Activated CD8-positive, alpha-beta T cell treated with anti-CD3 and anti-CD28 coated beads, Interleukin-2, amount 10 ng/mL, durations not matched to agents 7 days and 5 days (primary cell): Measurements from ENCODE around the gene LRRC40. TPM values are rescaled to one million over a fixed set of nuclear protein-coding genes. Genes with fewer than 3 reads are reported as not detected.
"Not testable (repeated sequence)": the region's sequence is repeated elsewhere in the genome, so short reads cannot be mapped to it uniquely, and the experiment has no call there.

Source experiments
- ATAC-seq: fragments of 150-1000 bp; cut with Tn5 transposase; one replicate; pipeline ENCODE4 v1.10.0; 2021; ENCODE audit warnings: moderate library complexity
- CTCF ChIA-PET: fragments of 350-600 bp; sonication (Branson Sonifier 250); formaldehyde crosslinking; loops from one replicate; lab custom pipeline; 2021; ENCODE audit warnings: antibody characterized with exemption; lab: Charles Lee
- POLR2A ChIA-PET: fragments of 350-600 bp; sonication (Branson Sonifier 250); formaldehyde crosslinking; loops from one replicate; lab custom pipeline; 2021; ENCODE audit warnings: antibody characterized with exemption; lab: Charles Lee
- DNase-seq: peaks from one replicate; pipeline ENCODE4 v3.0.0-alpha.2; 2020
- H3K27ac Mint-ChIP-seq: one replicate; pipeline ENCODE4 v1.8.0; 2021; ENCODE audit warnings: mild to moderate bottlenecking, mixed read lengths
- H3K27me3 Mint-ChIP-seq: one replicate; pipeline ENCODE4 v1.8.0; 2021; ENCODE audit warnings: low read depth, mixed read lengths
- H3K36me3 Mint-ChIP-seq: one replicate; pipeline ENCODE4 v1.8.0; 2021; ENCODE audit warnings: low read depth, mixed read lengths
- H3K4me1 Mint-ChIP-seq: one replicate; pipeline ENCODE4 v1.8.0; 2021; ENCODE audit warnings: low read depth, mixed read lengths
- H3K4me3 Mint-ChIP-seq: one replicate; pipeline ENCODE4 v1.8.0; 2021; ENCODE audit warnings: mild to moderate bottlenecking, mixed read lengths
- H3K9me3 Mint-ChIP-seq: one replicate; pipeline ENCODE4 v1.8.0; 2022; ENCODE audit warnings: mixed read lengths; ENCODE audit not compliant: insufficient read depth
- total RNA-seq, 2 experiments: library from RNA; stranded (reverse); gene quantifications; one replicate each; pipeline ENCODE4 v1.2.3, GENCODE V29; 2021

LRRC40 gene
- total RNA-seq, 2 experiments from 2014 or later, result 22.5 to 22.7 TPM

DNA sequence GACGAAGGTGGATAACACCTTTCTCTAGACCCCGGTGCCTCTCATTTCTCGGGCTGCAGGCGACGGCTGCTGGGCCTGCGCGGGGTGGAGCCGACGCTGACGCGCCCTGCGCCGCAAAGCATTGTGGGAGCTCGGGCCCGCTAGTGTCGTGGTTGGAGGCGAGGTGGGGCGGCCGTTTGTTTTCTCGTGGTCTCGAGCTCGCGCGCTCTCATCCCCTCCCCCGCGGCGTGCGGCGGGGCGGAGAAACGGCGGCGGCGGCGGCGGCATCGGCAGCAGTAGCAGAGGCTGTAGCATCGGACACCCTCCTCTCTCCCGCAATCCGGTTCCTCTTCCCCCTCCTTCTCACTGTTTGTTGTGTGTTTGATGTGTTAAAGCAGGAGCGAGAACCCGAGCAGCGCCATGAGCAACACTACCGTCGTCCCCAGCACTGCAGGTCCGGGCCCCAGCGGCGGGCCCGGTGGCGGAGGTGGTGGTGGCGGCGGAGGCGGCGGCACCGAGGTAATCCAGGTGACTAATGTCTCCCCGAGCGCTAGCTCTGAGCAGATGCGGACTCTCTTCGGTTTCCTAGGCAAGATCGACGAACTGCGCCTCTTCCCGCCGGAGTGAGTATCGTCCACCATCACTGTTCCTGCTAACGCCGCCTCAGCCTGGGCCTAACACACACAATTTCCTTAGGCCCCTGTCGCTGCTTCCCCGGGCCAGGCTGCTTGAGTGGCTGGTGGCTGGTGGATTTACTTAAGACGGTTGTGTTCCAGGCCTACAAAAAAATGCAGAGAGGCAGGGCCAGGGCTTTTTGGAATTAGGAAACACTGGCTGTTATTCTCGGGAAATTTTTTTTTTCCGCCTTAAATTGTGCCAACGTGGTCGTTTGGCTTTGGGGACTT is 16.1 kb upstream of the LRRC40 start, which contains the start of gene SRSF11:
SRSF11 (plus strand) TSS at position 143 of the 884 bp plus-strand sequence; CDS start at position 400, 257 bp downstream.
- peak within 1 kb of the TSS; percentile 97 for H3K27ac Mint-ChIP-seq
- peak; percentile 97 for DNase-seq
- ChIA-PET CTCF (interaction anchor here (0.9 to 2.2 kb wide), 7 partner anchors 10 to 860 kb away, joined by 3 to 8 read pairs (median 5); partner anchors contain the start of gene ZRANB2), POLR2A (interaction anchor here (1.0 to 3.1 kb wide), 5 partner anchors 14 to 190 kb away, joined by 4 to 92 read pairs (median 13); partner anchors contain the start of genes ANKRD13C, CTH and LRRC40)
- no peaks in the 10 kb centered on the region for H3K27me3 Mint-ChIP-seq
- H3K36me3 Mint-ChIP-seq, result peaks cover 41% of the 10 kb centered on the region
- peak within 1 kb of the TSS; percentile 93 for H3K4me3 Mint-ChIP-seq
- H3K4me1 Mint-ChIP-seq, result peaks cover 44% of the 10 kb centered on the region
- no peaks in the 10 kb centered on the region for H3K9me3 Mint-ChIP-seq
- ATAC-seq, result peak; percentile 96

DNA sequence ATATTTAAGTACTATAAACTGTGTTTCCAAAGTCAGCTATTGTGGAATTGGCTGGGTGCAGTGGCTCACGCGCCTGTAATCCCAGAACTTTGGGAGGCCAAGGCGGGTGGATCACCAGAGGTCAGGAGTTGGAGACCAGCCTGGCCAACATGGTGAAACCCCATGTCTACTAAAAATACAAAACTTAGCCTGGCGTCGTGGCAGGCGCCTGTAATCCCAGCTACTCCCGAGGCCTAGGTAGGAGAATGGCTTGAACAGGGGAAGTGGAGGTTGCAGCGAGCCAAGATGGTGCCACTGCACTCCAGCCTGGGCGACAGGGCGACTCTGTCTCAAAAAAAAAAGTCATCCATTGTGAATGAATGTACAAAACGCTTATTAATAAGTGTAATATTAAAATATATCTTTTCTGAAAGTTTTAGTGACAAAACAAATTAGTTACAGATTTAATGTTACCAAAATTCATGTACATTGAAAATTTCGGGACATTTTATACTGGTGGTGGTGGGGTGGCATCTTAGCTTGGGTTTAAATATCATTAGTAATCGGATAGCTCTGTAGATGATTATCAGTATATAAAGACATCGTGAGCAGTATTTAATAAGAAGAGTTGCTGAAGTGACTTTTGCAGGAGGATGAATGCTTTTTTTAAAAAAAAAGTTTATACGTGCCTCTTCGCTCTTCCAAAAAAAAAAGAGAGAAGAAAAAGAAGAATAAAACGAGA is 15.3 kb upstream of the LRRC40 start:
- Mint-ChIP-seq H3K4me1 (peaks cover 39% of the 10 kb centered on the region), H3K4me3 (peak overlapping the region; percentile 93), H3K27me3 (no peaks in the 10 kb centered on the region), H3K27ac (peak overlapping the region; percentile 97), H3K36me3 (peaks cover 44% of the 10 kb centered on the region), H3K9me3 (no peaks in the 10 kb centered on the region)
- CTCF ChIA-PET, result interaction anchor here (0.9 to 2.2 kb wide), 7 partner anchors 9 to 861 kb away, joined by 3 to 8 read pairs (median 5); partner anchors contain the start of gene ZRANB2
- DNase-seq (no peak), ATAC-seq (no peak)
- POLR2A ChIA-PET, result interaction anchor here (1.0 to 3.1 kb wide), 5 partner anchors 14 to 190 kb away, joined by 4 to 92 read pairs (median 13); partner anchors contain the start of genes ANKRD13C, CTH and LRRC40

DNA sequence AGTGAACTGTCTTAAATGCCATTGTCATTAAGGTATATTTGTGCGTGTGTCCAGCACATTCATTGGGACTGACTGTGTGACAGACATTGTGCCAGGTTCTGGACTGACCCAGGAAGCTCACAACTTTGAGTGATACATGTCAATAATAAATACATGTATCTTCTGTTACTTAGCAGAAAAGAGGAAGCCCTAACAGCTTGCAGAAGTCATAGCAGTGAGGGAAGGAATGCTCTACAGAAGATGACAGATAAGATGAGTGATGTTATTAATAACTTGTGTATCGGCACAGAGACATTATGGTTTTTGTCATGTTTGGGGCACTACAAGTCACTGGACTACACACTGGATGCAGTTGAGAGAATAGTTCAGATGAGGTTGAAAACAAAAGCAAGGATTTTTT is 14.6 kb upstream of the LRRC40 start:
- no peaks in the 10 kb centered on the region for H3K9me3 Mint-ChIP-seq
- ChIA-PET POLR2A (interaction anchor here (2.0 to 3.1 kb wide), 3 partner anchors 13 to 191 kb away, joined by 13 to 92 read pairs (median 29); partner anchors contain the start of genes ANKRD13C, CTH and LRRC40), CTCF (interaction anchor here (1.5 to 2.2 kb wide), 3 partner anchors 11 to 861 kb away, joined by 5 to 8 read pairs (median 7); partner anchors contain the start of gene ZRANB2)
- H3K27ac Mint-ChIP-seq, result peak overlapping the region; percentile 67
- H3K4me1 Mint-ChIP-seq, result peaks cover 36% of the 10 kb centered on the region
- peaks cover 48% of the 10 kb centered on the region for H3K36me3 Mint-ChIP-seq
- ATAC-seq (no peak), DNase-seq (no peak)
- no peaks in the 10 kb centered on the region for H3K27me3 Mint-ChIP-seq
- H3K4me3 Mint-ChIP-seq, result no peak overlapping the region

DNA sequence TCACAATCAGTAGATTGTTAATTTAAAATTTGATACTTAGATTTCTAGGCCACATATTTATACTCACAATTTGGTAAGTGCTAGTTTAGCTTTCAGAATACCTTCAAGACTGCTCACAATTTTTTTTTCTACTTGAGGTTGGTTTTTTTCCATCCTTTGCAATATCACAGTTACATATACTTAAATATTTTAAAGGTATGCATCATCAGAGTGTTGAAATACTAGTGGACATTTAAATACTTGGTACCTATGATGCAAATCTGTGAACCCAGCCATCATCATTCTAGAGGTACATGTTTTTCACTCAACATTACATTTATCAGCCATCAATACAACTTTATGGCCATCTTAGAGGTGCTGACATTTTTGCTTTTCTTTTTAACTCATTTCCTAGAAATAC is 6.2 kb upstream of the LRRC40 start:
- H3K4me1 Mint-ChIP-seq, result peaks cover 39% of the 10 kb centered on the region
- ChIA-PET POLR2A (interaction anchor here (10.3 kb wide), 1 partner anchor 9 kb away, joined by 92 read pairs; the partner anchor contains the start of gene SRSF11), CTCF (interaction anchor here (1.4 kb wide), 1 partner anchor 10 kb away, joined by 5 read pairs; the partner anchor contains the start of gene SRSF11)
- DNase-seq, result no peak
- no peak for ATAC-seq
- no peaks in the 10 kb centered on the region for H3K27me3 Mint-ChIP-seq
- H3K4me3 Mint-ChIP-seq, result no peak overlapping the region
- H3K36me3 Mint-ChIP-seq, result peaks cover 33% of the 10 kb centered on the region
- no peak overlapping the region for H3K27ac Mint-ChIP-seq
- H3K9me3 Mint-ChIP-seq, result no peaks in the 10 kb centered on the region

DNA sequence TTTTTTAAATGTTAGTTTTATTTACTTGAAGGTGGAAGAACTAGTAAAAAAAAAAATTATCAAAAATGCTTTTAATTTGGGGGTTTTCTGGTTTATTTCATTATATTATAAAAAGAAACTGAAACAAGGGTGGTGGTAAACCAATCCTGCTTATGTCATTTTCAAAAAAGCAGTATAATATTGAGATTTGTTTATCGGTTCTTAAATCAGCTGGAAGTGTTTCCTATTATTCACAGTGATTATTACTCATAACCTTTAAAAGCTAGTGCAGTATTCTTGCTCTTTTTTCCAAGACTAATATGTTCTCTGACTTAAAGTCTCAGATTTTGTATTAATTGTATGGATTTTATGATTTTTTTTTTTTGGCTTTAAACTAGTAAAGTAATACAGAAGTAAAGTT is 5.4 kb upstream of the LRRC40 start:
- no peak for DNase-seq
- ChIA-PET CTCF (interaction anchor here (1.4 to 2.9 kb wide), 2 partner anchors 10 kb away, joined by 5 to 8 read pairs; partner anchors contain the start of gene SRSF11), POLR2A (interaction anchor here (0.7 to 10.3 kb wide), 2 partner anchors 10 to 870 kb away, joined by 6 to 92 read pairs; partner anchors contain the start of gene SRSF11)
- Mint-ChIP-seq H3K4me1 (peaks cover 42% of the 10 kb centered on the region), H3K9me3 (no peaks in the 10 kb centered on the region), H3K4me3 (no peak overlapping the region), H3K36me3 (peaks cover 31% of the 10 kb centered on the region), H3K27ac (no peak overlapping the region), H3K27me3 (no peaks in the 10 kb centered on the region)
- no peak for ATAC-seq

DNA sequence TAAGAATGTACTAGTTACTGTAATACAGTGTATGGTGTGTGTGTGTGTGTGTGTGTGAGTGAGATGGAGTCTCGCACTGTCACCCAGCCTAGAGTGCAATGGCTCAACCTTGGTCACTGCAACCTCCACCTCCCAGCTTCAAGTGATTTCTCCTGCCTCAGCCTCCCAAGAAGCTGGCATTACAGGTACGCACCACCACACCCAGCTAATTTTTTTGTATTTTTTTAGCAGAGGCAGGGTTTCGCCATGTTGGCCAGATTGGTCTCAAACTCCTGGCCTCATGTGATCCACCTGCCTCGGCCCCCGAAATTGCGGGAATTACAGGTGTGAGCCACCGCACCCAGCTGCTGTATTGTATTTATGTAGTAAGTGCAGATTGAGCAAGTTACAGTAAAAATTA is 2.9 kb upstream of the LRRC40 start:
- no peak overlapping the region for H3K4me3 Mint-ChIP-seq
- no peak for ATAC-seq
- no peak for DNase-seq
- ChIA-PET CTCF (interaction anchor here (0.7 to 2.9 kb wide), 3 partner anchors 12 to 374 kb away, joined by 3 to 8 read pairs (median 4); partner anchors contain the start of gene SRSF11), POLR2A (interaction anchor here (0.6 to 10.3 kb wide), 3 partner anchors 12 to 145 kb away, joined by 4 to 92 read pairs (median 5); partner anchors contain the start of gene SRSF11)
- H3K27me3 Mint-ChIP-seq, result no peaks in the 10 kb centered on the region
- no peaks in the 10 kb centered on the region for H3K9me3 Mint-ChIP-seq
- H3K4me1 Mint-ChIP-seq, result peaks cover 56% of the 10 kb centered on the region
- H3K27ac Mint-ChIP-seq, result no peak overlapping the region
- H3K36me3 Mint-ChIP-seq, result peaks cover 27% of the 10 kb centered on the region

DNA sequence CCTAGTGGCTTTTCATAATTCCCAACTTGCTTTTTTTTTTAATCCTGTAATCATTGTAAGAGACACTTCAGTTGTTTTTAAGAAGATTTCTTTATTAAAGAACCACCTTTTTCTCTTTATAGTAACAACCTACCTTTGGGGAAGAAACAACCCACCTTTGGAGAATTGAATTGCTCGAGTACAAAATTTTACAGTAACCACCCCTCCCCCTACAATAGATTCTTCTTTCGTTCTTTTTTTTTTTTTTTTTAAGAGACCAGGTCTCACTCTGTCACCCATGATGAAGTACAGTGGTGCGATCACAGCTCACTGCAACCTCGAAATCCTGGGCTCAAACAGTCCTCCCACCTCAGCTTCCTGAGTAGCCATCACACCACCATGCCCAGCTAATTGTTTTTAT is 2.1 kb upstream of the LRRC40 start:
- ChIA-PET CTCF (interaction anchor here (0.8 to 2.1 kb wide), 2 partner anchors 8 to 14 kb away, joined by 3 to 5 read pairs; partner anchors contain the start of gene SRSF11), POLR2A (interaction anchor here (10.3 kb wide), 1 partner anchor 13 kb away, joined by 92 read pairs; the partner anchor contains the start of gene SRSF11)
- Mint-ChIP-seq H3K27ac (peak overlapping the region; percentile 52), H3K4me1 (peaks cover 60% of the 10 kb centered on the region), H3K36me3 (peaks cover 25% of the 10 kb centered on the region), H3K27me3 (no peaks in the 10 kb centered on the region), H3K4me3 (peak overlapping the region; percentile 99), H3K9me3 (no peaks in the 10 kb centered on the region)
- DNase-seq (no peak), ATAC-seq (no peak)

DNA sequence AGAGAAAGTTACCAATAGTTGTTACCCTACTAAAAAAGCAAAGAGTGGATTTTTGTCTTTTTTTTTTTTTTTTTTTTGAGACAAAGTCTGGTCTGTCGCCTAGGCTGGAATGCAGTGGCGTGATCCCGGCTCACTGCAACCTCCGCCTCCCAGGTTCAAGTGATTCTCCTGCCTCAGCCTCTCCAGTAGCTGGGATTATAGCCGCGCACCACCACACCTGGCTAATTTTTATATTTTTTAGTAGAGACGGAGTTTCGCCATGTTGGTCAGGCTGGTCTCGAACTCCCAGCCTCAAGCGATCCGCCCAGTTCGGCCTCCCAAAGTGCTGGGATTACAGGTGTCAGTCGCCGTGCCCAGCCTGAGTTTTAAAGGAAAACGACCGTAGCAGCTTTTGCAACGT is 1.5 kb upstream of the LRRC40 start:
- ChIA-PET CTCF (interaction anchor here (0.8 to 2.1 kb wide), 4 partner anchors 8 to 147 kb away, joined by 3 to 5 read pairs (median 5); partner anchors contain the start of gene SRSF11), POLR2A (interaction anchor here (1.7 to 10.3 kb wide), 5 partner anchors 10 to 874 kb away, joined by 4 to 92 read pairs (median 9); partner anchors contain the start of genes ANKRD13C and SRSF11)
- Mint-ChIP-seq H3K4me3 (peak overlapping the region; percentile 99), H3K4me1 (peaks cover 65% of the 10 kb centered on the region), H3K27ac (peak overlapping the region; percentile 100), H3K36me3 (peaks cover 25% of the 10 kb centered on the region)
- not testable (repeated sequence) for ATAC-seq, H3K27me3 Mint-ChIP-seq, H3K9me3 Mint-ChIP-seq, DNase-seq

DNA sequence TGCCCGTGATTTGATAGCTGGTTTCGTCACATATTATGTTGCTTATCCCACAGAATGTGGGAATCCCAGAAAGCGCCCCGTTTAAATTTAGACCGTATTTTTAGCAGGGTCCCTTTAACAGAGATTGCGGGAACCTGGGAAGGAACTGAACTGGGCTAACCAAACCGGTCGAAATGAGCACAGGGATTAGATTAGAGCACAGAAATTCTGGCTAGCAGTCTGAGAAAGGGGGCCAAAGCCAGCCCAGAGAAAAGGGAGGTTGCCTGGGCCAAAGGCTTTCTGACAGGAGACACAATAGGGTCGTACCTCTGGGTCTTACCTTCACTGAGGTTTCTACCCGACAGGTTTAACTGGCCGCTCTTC is 327 bp downstream of the LRRC40 start:
- Mint-ChIP-seq H3K4me3 (peak overlapping the region; percentile 99), H3K9me3 (no peaks in the 10 kb centered on the region), H3K27me3 (no peaks in the 10 kb centered on the region), H3K4me1 (peaks cover 55% of the 10 kb centered on the region), H3K36me3 (peaks cover 23% of the 10 kb centered on the region), H3K27ac (peak overlapping the region; percentile 100)
- no peak for ATAC-seq
- ChIA-PET CTCF (interaction anchor here (1.1 kb wide), 1 partner anchor 876 kb away, joined by 3 read pairs; no protein-coding TSS in a partner anchor), POLR2A (interaction anchor here (0.6 to 10.3 kb wide), 6 partner anchors 12 to 206 kb away, joined by 5 to 92 read pairs (median 10); partner anchors contain the start of genes ANKRD13C, CTH and SRSF11)
- no peak for DNase-seq

DNA sequence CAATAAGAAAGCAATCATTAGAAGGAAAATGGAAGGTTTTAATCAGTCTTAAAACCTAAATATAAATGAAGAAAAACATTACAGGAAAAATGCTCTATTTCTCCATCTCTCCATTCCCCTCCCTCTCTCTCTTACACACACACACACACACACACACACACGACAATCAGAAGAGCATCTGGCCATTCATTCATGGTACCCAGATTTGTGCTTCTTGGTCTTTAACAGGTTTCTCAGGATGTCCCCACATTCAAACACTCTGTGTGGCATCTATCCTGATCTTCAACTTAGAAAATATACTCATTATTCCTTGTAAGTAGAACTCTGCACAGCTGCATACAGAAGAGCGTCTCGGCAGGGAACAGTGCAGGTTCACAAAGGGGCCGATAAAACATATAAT is 779 bp downstream of the LRRC40 start:
- H3K4me1 Mint-ChIP-seq, result peaks cover 51% of the 10 kb centered on the region
- CTCF ChIA-PET, result interaction anchor here (1.1 kb wide), 1 partner anchor 877 kb away, joined by 3 read pairs; no protein-coding TSS in a partner anchor

More for the DNA sequence above, 779 bp downstream of the LRRC40 start:
- no peak for DNase-seq
- POLR2A ChIA-PET, result interaction anchor here (1.8 to 10.3 kb wide), 4 partner anchors 16 to 206 kb away, joined by 9 to 92 read pairs (median 16); partner anchors contain the start of genes ANKRD13C, CTH and SRSF11
- Mint-ChIP-seq H3K36me3 (peaks cover 23% of the 10 kb centered on the region), H3K9me3 (no peaks in the 10 kb centered on the region), H3K27me3 (no peaks in the 10 kb centered on the region), H3K27ac (peak overlapping the region; percentile 100), H3K4me3 (peak overlapping the region; percentile 99)
- ATAC-seq, result no peak
